Testis (tissue), 2 donors: ENCODE data around the gene THAP8.

Experiments
- CTCF ChIP-seq, 3 experiments: fragments of 450-650 bp in 2 of 3; fragments of 200-600 bp in 1 of 3; sonication (generic) in 1 of 3; IDR thresholded peaks; one replicate each; pipeline ENCODE4 v1.5.1; 2016 to 2019; ENCODE audit warnings: antibody characterized with exemption in 3 of 3, mild to moderate bottlenecking in 2 of 3, moderate library complexity in 1 of 3
- POLR2A ChIP-seq: fragments of 450-650 bp; IDR thresholded peaks from one replicate; pipeline ENCODE4 v1.6.1; 2017; ENCODE audit warnings: antibody characterized with exemption, mild to moderate bottlenecking, moderate library complexity

- TF ChIP-seq CTCF (IDR thresholded peaks at IDR 0.05) (no peak), POLR2A (no peak)
Measured at GRCh38 chr19:36041831-36042230, 12.3 kb downstream of the THAP8 start.
